HG02970 (cell line): ENCODE measurements around the gene KCNH2.
"Not testable (repeated sequence)": the region's sequence is repeated elsewhere in the genome, so short reads cannot be mapped to it uniquely, and the experiment has no call there.

Experiments
- ATAC-seq: cut with Tn5 transposase; IDR thresholded peaks from one replicate; pipeline ENCODE4 v1.9.1; 2021; ENCODE audit warnings: mild to moderate bottlenecking, moderate library complexity, moderate number of reproducible peaks; ENCODE audit not compliant: unreplicated experiment, low FRiP score

The KCNH2 gene

GRCh38 chr7:151012031-151012692, 34.0 kb upstream of the KCNH2 start:
- no peak for ATAC-seq

GRCh38 chr7:151011616-151012015, 33.5 kb upstream of the KCNH2 start:
- ATAC-seq = not testable (repeated sequence)

GRCh38 chr7:151011097-151011409, 32.9 kb upstream of the KCNH2 start:
- ATAC-seq = no peak

- ATAC-seq = no peak
These were observed 32.4 kb upstream of the KCNH2 start for GRCh38 chr7:151010307-151011096.

DNA sequence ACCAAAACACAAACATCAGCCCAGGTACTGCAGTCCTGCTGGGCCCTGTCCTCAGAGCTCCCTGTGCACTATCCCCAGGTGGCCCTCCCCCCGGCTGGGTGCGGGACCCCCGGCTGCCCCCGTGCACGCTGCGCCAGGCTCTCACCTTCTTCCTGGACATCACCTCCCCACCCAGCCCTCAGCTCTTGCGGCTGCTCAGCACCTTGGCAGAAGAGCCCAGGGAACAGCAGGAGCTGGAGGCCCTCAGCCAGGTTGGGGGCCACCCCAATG, 31.9 kb upstream of the KCNH2 start:
- ATAC-seq = no peak

DNA sequence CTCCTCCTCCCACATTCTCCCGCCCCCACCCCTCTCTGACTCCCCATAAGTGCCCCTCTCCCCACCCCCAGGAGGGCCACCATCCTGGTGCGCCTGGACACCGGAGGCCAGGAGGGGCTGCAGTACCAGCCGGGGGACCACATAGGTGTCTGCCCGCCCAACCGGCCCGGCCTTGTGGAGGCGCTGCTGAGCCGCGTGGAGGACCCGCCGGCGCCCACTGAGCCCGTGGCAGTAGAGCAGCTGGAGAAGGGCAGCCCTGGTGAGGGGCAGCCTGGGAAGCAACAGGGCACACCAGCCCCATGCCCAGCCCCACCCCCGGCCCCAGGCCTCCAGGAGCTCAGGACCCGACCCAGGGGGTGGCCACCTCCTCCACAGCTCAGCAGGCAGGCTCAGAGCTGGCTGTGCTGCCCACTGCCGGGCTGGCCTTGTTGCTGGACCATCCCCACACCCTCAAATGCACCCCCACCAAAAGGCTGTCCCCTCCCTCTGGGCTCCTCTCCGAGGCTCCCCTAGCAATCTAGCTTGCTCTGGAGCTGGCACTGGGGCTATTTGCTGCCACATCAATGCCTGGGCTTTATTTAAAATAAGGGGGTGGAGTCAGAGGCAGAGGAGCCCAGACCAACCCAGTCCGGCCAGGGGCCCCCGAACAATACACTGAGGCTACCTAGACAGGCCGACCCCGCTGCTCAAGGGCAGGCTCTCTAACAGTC, 31.4 kb upstream of the KCNH2 start:
- no peak for ATAC-seq

GRCh38 chr7:151008511-151009323, 30.6 kb upstream of the KCNH2 start:
- no peak for ATAC-seq

DNA sequence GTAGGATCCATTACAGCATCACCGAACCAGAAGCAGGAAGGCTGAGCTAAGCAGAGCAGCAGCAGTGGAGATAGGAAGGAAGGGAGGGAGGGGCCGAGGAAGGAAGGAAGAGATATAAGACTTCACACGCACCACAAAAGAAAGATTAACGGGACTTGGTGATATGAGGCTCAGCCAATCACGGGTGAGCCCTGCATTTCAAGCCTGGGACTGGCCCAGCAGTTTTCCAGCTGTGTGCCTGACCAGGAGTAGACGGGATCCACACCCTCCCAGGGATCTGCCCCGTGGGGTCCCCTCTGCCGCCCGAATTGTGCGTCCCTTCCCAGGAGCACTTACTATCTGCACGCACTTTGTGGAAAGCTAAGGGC, 30.0 kb upstream of the KCNH2 start:
- no peak for ATAC-seq

DNA sequence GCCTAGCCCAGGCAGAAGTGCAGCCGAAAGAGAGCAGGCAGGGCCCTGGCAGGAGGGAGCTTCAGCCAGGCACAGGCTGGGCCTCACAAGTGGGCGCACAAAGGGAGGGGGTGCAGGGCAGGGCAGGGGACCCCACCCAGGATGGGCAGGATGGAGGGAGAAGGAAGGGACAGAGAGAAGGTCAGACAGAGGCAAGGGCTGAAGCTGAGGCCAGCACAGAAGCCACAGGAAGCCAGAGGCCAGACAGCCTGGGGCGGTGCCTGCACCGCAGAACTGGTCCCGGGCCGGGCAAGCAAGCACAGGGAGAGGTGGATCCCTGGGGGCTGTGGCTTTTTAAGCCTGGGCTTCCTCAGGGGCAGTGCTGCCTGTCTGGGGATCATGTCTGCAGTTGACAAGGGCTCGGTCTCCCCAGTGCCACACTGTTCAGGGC, 29.4 kb upstream of the KCNH2 start:
- no peak for ATAC-seq

- no peak for ATAC-seq
These were observed 28.6 kb upstream of the KCNH2 start for GRCh38 chr7:151006590-151007300.

DNA sequence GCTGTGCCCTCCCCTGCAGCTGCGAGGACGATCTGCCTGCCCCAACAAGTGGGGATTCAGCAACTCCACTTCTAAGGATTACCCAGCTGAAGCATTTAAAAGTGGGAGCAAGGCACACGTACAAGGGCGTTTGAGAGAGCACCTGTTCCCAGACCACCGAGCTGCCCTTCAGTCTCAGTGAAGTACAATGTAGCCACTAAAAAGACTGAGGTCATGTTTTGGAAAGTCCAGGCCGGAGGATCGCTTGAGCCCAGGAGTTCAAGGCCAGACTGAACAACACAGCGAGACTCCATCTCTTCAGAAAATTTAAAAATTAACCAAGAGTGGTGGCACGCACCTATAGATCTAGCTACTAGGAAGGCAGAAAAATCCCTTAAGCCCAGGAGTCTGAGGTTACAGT, 27.4 kb upstream of the KCNH2 start:
- no peak for ATAC-seq

DNA sequence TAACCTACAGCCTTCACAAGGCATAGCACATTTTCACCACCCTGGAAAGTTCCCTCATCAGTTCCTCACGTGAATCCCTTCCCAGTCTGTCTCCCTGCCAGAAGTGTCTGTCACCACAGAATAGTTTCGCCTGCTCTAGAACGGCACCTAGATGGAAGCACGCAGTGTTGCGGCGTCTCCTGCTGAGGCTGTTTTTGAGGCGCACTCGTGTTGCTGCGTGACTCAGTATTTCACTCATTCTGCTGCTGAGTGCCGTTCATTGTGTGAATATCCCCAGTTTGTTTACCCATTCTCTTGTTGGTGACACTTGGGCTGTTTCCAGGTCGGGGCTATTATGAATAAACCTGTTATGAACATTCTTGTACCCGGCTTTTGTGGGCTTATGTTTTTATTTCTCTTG, 25.5 kb upstream of the KCNH2 start:
- no peak for ATAC-seq

DNA sequence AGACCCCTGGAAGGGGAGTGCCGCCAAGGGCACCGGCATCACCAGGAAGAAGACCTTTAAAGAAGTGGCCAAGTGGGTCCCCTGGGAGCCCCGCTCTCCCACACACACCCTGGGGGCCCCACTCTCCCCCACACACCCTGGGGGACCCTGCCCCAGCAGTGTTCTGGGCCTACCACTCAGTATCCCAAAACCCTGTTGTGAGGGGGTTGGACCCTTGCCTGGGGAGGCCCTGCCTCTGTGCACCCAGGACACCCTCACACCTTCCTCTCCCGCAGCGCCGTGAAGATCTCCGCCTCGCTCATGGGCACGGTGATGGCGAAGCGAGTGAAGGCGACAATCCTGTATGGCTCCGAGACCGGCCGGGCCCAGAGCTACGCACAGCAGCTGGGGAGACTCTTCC, 23.4 kb upstream of the KCNH2 start:
- no peak for ATAC-seq

GRCh38 chr7:151000897-151001495, 22.9 kb upstream of the KCNH2 start:
- ATAC-seq = no peak

DNA sequence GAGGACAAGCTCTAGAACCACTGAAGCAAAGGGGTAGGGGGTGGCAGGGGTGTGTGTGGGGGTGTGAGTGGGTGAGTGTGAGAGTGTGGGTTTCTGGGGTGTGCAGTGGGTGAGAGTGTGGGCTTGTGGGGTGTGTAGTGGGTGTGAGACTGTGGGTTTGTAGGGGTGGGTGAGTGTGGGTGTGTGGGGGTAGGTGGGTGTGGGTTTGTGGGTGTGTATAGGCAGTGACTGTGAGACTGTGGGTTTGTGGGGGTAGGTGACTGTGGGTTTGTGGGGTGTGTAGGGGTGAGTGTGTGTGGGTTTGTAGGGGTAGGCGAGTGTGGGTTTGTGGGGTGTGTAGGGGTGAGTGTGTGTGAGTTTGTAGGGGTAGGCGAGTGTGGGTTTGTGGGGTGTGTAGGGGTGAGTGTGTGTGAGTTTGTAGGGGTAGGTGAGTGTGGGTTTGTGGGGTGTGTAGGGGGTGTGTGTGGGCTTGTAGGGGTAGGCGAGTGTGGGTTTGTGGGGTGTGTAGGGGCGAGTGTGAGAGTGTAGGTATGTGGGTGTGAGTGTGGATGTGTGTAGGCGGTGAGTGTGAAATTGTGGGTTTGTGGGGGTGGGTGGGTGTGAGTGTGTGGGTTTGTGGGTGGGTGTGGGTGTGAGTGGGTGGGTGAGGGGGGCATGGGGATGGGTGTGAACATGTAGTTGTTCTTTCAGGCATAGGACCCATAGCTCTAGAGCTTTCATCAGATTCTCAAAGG, 21.5 kb upstream of the KCNH2 start:
- ATAC-seq = no peak

DNA sequence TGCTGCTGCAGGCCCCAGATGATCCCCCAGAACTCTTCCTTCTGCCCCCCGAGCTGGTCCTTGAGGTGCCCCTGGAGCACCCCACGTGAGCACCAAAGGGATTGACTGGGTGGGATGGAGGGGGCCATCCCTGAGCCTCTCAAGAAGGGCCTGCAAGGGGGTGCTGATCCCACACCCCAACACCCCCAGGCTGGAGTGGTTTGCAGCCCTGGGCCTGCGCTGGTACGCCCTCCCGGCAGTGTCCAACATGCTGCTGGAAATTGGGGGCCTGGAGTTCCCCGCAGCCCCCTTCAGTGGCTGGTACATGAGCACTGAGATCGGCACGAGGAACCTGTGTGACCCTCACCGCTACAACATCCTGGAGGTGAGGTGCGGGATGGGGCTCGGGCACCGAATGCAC, 20.9 kb upstream of the KCNH2 start:
- no peak for ATAC-seq

GRCh38 chr7:150998341-150998740, 20.2 kb upstream of the KCNH2 start:
- no peak for ATAC-seq

DNA sequence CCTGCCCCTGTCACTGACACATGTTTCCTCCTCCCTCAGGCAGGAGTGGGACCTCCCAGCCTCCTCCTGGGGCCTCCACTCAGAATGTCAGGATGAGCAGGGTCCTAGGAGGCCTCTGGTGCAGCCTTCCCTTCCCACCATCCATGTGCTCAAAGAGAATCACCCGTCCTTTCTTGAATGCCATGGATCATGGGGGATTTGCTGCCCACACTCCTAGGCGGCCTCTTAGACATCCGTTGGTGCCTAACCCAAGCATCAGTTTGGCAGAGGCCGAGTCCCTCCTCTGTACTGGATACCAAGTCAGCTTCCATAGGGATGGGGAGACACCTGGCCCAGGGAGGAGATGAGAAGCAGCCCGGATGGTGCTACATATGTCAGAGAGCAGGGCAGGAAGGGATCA, 19.7 kb upstream of the KCNH2 start:
- ATAC-seq = no peak

DNA sequence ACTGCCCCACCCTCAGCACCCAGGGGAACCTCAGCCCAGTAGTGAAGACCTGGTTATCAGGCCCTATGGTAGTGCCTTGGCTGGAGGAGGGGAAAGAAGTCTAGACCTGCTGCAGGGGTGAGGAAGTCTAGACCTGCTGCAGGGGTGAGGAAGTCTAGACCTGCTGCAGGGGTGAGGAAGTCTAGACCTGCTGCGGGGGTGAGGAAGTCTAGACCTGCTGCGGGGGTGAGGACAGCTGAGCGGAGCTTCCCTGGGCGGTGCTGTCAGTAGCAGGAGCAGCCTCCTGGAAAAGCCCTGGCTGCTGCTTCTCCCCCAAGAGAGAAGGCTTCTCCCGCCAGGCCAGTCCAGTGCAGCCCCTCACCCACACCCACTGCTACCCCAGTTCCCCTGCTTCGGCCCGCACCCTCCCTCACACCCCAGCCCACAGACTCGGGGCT, 19.0 kb upstream of the KCNH2 start:
- no peak for ATAC-seq
